ENCODE data around the gene GMDS. TPM values are rescaled to one million over a fixed set of nuclear protein-coding genes. Genes with fewer than 3 reads are reported as not detected.

The GMDS gene
- total RNA-seq, 1 experiment from 2014 or later: 35.0 TPM

- TF ChIP-seq, protein P1, sequence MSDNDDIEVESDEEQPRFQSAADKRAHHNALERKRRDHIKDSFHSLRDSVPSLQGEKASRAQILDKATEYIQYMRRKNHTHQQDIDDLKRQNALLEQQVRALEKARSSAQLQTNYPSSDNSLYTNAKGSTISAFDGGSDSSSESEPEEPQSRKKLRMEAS (CRISPR knock-in tag; IDR thresholded peaks at IDR 0.05): no peak
- TF ChIP-seq, protein P2, sequence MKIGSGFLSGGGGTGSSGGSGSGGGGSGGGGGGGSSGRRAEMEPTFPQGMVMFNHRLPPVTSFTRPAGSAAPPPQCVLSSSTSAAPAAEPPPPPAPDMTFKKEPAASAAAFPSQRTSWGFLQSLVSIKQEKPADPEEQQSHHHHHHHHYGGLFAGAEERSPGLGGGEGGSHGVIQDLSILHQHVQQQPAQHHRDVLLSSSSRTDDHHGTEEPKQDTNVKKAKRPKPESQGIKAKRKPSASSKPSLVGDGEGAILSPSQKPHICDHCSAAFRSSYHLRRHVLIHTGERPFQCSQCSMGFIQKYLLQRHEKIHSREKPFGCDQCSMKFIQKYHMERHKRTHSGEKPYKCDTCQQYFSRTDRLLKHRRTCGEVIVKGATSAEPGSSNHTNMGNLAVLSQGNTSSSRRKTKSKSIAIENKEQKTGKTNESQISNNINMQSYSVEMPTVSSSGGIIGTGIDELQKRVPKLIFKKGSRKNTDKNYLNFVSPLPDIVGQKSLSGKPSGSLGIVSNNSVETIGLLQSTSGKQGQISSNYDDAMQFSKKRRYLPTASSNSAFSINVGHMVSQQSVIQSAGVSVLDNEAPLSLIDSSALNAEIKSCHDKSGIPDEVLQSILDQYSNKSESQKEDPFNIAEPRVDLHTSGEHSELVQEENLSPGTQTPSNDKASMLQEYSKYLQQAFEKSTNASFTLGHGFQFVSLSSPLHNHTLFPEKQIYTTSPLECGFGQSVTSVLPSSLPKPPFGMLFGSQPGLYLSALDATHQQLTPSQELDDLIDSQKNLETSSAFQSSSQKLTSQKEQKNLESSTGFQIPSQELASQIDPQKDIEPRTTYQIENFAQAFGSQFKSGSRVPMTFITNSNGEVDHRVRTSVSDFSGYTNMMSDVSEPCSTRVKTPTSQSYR (CRISPR knock-in tag; IDR thresholded peaks at IDR 0.05): peak; percentile 71; the same call in 1 of the 2 replicates
- TF ChIP-seq, protein P3, sequence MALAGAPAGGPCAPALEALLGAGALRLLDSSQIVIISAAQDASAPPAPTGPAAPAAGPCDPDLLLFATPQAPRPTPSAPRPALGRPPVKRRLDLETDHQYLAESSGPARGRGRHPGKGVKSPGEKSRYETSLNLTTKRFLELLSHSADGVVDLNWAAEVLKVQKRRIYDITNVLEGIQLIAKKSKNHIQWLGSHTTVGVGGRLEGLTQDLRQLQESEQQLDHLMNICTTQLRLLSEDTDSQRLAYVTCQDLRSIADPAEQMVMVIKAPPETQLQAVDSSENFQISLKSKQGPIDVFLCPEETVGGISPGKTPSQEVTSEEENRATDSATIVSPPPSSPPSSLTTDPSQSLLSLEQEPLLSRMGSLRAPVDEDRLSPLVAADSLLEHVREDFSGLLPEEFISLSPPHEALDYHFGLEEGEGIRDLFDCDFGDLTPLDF (CRISPR knock-in tag; IDR thresholded peaks at IDR 0.05): no peak
- no peak for TF ChIP-seq PREB (CRISPR knock-in tag; IDR thresholded peaks at IDR 0.05; ENCODE audit: borderline replicate concordance)
- TF ChIP-seq, protein P4, sequence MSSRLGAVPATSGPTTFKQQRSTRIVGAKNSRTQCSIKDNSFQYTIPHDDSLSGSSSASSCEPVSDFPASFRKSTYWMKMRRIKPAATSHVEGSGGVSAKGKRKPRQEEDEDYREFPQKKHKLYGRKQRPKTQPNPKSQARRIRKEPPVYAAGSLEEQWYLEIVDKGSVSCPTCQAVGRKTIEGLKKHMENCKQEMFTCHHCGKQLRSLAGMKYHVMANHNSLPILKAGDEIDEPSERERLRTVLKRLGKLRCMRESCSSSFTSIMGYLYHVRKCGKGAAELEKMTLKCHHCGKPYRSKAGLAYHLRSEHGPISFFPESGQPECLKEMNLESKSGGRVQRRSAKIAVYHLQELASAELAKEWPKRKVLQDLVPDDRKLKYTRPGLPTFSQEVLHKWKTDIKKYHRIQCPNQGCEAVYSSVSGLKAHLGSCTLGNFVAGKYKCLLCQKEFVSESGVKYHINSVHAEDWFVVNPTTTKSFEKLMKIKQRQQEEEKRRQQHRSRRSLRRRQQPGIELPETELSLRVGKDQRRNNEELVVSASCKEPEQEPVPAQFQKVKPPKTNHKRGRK (CRISPR knock-in tag; IDR thresholded peaks at IDR 0.05; ENCODE audit: borderline replicate concordance): no peak
- no peak for TF ChIP-seq ZNF423 (CRISPR knock-in tag; IDR thresholded peaks at IDR 0.05)
- TF ChIP-seq ZNF396 (CRISPR knock-in tag; IDR thresholded peaks at IDR 0.05; ENCODE audit: borderline replicate concordance): no peak
- TF ChIP-seq TEAD4 (CRISPR knock-in tag; IDR thresholded peaks at IDR 0.05): no peak
- TF ChIP-seq, protein P5, sequence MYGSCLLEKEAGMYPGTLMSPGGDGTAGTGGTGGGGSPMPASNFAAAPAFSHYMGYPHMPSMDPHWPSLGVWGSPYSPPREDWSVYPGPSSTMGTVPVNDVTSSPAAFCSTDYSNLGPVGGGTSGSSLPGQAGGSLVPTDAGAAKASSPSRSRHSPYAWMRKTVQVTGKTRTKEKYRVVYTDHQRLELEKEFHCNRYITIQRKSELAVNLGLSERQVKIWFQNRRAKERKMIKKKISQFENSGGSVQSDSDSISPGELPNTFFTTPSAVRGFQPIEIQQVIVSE (CRISPR knock-in tag; IDR thresholded peaks at IDR 0.05; ENCODE audit: borderline replicate concordance): no peak
Measured at GRCh38 chr6:1607516-1608221, 637.7 kb downstream of the GMDS start (continued).

- ChIA-PET CTCF (interaction anchor here (1.1 to 3.1 kb wide), 13 partner anchors 8 to 1028 kb away, joined by 3 to 30 read pairs (median 3); no protein-coding TSS in a partner anchor), POLR2A (interaction anchor here (0.6 kb wide), 1 partner anchor 18 kb away, joined by 3 read pairs; no protein-coding TSS in a partner anchor)
- peaks cover 40% of the 10 kb centered on the region for H3K4me1 Mint-ChIP-seq
Measured at GRCh38 chr6:1606780-1607515, 638.5 kb downstream of the GMDS start.

More at GRCh38 chr6:1606780-1607515, 638.5 kb downstream of the GMDS start:
- TF ChIP-seq CREB1 (CRISPR knock-in tag; IDR thresholded peaks at IDR 0.05) (no peak), TCF7 (CRISPR knock-in tag; IDR thresholded peaks at IDR 0.05; ENCODE audit: low read depth) (no peak), USF2 (CRISPR knock-in tag; IDR thresholded peaks at IDR 0.05) (0 out of 2 replicates have a peak, but pooled peaks have one; percentile 25), TEAD1 (CRISPR knock-in tag; IDR thresholded peaks at IDR 0.05) (peak; percentile 32; the same call in 1 of the 2 replicates), ATF1 (CRISPR knock-in tag; IDR thresholded peaks at IDR 0.05) (no peak), ZNF423 (CRISPR knock-in tag; IDR thresholded peaks at IDR 0.05) (peak; percentile 41; the same call in 1 of the 2 replicates), TP53 (CRISPR knock-in tag; IDR thresholded peaks at IDR 0.05) (0 out of 2 replicates have a peak, but pooled peaks have one; percentile 28), ZNF219 (CRISPR knock-in tag; IDR thresholded peaks at IDR 0.05; ENCODE audit: borderline replicate concordance) (no peak)
- TF ChIP-seq, protein P2 (CRISPR knock-in tag; IDR thresholded peaks at IDR 0.05): 0 out of 2 replicates have a peak, but pooled peaks have one; percentile 32
- TF ChIP-seq, protein P6, sequence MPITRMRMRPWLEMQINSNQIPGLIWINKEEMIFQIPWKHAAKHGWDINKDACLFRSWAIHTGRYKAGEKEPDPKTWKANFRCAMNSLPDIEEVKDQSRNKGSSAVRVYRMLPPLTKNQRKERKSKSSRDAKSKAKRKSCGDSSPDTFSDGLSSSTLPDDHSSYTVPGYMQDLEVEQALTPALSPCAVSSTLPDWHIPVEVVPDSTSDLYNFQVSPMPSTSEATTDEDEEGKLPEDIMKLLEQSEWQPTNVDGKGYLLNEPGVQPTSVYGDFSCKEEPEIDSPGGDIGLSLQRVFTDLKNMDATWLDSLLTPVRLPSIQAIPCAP (CRISPR knock-in tag; IDR thresholded peaks at IDR 0.05): no peak
- peak; percentile 75 for DNase-seq (ENCODE audit: low spot score)
- Mint-ChIP-seq H3K4me3 (peak overlapping the region; percentile 68), H3K9me3 (no peaks in the 10 kb centered on the region), H3K36me3 (no peaks in the 10 kb centered on the region), H3K27ac (peak overlapping the region; percentile 95), H3K27me3 (ENCODE audit: low read depth) (peaks cover 83% of the 10 kb centered on the region)
- ATAC-seq: peak; percentile 13

Measured in WTC11 (cell line).